ENCODE data around the gene FUCA2.
A peak's percentile ranks its signal among the peaks of the same experiment; 100 is the strongest.
"Not testable (repeated sequence)": the region's sequence is repeated elsewhere in the genome, so short reads cannot be mapped to it uniquely, and the experiment has no call there.

FUCA2 gene

DNA sequence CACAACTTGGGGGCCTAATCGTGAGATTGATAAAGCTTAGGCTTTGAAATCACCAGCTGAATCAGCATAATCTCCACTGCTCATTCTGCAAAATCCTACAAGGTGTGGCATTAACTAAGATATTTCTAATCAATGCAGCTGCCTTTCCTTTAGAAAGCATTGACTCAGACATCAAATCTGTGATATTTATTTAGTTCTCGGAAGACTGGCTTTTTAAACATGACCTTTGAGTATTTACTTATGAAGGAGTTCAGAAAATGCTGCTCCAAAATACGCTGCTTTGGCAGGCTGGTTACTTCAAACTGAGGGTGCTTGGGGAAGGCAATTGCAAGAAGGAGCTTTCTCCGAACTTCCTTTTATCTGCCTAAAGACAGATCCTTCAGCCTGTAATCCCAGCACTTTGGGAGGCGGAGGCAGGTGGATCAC lies 23.7 kb upstream of the FUCA2 start:
- no peak for DNase-seq

DNA sequence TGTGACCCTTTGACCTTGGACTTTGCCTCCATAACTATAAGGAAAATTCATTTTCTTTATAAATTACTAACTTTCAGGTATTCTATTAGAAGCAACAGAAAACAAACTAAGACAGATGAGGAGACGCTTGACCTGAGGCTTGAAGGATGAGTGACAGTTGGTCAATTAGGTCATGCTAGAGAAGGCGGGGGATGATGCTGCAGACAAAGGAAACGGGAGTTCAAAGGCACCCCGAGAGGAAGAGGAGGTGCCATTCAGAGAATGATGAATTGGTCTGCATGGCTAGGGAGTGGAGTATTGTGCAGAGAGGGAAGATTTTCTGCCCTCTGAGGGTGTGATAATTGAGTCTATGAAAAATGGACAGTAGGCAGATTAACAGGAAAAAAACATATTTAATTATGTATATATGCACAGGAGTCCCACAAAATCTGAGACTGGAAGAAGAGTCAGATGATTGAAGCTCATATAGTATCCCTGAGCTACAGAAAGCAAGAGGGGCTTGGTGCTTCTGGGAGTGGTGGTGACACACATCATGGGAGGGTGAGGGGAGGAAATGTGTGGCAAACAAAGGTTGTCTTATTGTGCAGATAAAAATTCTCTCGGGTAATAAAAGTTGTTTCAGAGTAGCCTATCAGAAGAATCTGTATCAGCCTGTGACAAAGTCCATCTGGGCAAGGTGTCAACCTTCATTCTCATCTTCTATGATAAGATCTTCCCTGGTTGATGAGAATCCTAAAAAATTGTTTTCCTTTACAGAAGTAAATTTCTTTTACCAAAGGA lies 20.4 kb upstream of the FUCA2 start:
- DNase-seq: no peak

DNA sequence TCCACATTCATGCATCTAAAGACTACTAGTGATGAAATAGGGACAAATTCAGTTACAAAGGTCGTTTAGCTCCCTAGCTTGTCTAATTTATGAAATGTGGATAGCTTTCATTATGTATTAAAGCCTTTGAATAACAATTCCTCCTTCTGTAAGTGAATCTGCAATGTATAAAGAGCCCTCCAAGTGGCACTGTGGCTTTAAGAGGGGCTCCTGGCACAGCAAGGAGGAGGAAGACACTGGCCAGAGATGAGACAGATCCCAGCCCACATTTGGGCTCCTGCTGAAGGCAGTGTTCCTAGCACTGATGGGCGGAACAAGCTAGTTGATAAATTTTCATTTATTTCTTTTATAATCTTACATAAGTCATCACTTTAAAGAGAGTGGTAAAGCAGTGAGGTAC lies 17.6 kb upstream of the FUCA2 start:
- DNase-seq: no peak

DNA sequence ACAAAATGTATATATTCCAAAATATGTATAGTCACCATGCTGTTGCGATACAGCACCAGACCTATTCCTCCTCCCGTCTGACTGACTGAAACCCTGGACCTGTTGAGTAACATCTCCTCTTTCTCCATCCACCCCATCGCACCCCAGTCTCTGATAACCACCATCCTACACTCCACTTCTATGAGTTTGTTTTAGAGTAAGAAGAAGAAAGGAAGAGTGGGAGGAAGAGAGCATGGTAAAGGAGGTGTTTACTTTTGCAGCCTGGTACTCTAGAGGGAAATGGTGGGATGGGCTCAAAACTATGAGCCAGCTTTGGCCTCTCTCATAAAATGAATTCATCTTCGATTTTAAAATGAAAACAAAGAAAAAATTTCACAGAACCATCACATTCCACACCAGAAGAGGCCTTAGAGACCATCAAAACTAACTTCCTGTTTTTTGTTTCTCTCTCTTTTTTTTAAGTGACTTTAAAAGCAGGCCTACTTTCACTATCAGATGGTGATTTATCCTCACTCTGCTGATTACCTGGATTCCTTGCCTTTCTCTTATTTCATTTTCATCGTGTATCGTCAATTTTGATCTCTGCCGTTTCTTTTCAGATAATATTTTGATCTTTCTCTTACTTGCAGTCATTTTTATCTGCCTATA lies 16.8 kb upstream of the FUCA2 start:
- peak in 1 of 2 donors; percentile 63 for DNase-seq

DNA sequence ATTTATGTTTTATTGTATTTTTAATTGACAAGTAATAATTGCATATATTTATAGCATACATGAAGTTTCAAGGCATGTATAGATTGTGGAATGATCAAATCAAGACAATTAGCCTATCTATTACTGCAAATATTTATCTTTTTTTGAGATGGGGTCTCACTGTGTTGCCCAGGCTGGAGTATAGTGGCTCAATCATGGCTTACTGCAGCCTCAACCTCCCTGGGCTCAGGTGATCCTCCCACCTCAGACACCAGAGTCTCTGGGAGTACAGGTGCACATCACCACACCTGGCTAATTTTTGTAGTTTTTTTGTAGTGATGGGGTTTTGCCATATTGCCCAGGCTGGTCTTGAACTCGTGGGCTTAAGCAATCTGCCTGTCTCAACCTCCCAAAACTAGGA lies 16.2 kb upstream of the FUCA2 start:
- no peak for DNase-seq

DNA sequence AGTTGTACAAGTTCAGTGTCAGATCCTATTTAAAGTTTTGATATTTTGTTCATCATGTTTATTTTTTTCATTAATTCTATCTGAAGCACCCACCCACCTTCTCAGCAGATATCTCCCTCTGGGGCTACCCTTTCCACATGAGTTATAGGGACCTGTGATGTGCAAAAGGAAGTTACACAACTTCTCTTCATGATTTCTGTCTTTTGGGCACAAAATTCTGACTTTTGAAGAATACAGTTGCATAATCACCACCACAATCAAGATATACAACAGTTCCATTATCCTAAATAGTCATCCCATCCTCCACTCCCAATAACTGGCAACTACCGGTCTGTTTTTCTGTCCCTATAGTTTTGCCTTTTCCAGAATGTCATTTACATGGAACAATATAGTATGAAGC lies 13.8 kb upstream of the FUCA2 start:
- DNase-seq: no peak

DNA sequence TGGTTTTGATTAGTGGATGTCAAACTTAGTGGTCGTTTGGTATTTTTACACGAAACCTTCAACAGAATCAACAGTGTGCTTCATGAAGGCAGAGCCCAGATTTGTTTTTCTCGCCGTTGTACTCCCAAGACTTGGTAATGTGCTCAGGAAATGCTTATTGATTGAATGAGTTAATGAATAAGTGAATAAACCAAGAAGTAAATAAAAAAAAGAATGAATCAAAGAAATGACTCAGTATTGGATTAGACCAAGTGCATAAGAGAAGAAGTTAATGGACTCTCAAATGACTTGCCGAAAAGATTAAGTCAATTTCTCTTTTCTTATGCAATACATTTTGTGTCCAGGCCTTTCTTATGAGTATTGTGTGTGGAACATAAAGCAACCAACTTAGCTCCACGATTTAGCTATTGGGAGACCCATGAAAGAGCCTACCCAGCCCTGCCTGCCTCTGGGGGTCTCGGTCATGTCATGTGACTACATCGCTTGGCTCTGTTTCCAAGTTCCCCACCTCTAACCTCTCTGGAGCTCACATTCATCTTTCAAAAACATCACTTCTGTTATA lies 10.6 kb upstream of the FUCA2 start:
- DNase-seq: no peak

DNA sequence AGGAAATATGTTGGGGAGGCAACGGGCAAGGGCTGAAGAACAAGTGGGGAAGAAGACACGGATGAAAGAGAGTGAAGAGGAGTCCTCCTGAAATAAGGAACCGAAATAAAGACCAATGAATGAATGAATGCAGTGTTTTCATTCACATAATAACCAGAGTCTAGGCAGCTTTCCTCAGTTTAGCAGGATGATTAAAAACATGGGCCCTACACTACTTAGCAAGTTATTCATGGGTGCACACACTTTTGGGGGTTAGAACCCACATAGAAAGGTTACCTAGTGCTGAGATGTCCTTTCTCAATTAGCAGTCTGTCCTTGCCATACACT lies 5.9 kb upstream of the FUCA2 start:
- DNase-seq: no peak

DNA sequence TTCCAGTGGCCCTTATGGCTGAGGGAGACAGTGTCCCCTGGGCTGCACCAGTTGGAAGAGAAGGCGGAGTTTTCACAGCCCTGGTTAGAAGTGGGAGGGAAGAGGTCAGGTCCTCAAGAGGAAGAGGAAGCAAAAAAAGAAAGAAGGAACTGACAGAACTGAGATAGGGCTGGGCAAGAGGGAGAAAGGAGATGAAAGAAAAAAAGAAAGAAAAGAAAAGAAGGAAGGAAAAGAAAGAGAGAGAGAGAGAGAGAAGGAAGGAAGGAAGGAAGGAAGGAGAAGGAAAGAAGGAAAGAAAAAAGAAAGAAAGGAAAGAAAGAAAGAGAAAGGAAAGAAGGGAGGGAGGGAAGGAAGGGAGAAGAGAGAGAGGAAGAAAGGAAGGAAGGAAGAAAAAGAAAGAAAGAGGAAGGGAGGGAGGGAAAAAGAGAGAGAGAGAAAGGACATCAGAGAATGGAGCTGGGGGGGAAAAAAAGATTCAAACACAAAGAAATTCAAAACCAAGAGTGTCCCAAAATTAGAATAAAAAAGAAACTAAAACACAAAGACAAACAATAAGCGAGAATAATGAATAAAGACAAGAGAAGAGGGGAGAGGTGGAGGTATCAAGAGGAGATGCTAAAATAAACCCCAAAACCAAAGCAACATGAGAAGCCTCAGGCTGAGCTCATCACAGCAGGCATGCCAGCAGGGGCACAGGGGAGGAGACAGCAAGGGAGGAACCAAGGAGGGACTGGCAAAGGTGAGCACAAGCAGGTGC lies 5.3 kb upstream of the FUCA2 start:
- DNase-seq: peak in 1 of 2 donors; percentile 25

DNA sequence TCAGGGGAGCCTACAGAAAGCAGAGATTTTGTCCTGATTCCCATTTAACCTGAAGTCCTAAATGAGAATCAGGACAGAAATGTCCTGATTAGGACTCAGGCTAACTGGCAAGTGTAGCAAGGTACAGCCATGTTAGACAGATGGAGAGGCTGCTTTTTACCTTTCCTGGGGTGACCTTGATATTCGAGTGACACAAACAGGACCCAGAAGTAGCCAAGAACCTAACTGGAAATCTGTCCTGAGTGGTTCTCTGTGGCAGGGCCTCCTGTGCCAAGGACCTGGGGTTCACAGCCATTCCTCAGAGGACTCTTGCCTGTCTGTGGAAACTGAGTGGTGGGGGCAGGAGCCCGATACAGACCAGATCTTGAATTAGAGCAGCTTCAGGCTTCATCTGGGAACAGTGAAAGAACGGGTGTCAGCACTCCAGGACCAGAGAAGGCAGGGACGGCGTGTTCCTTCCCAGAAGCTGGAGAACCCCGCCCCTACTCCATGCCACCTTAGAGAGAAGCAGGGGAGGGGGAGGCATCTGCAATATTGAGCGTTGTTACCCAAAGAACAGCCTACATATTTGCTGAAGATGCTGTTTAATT lies 4.3 kb upstream of the FUCA2 start:
- no peak for DNase-seq

DNA sequence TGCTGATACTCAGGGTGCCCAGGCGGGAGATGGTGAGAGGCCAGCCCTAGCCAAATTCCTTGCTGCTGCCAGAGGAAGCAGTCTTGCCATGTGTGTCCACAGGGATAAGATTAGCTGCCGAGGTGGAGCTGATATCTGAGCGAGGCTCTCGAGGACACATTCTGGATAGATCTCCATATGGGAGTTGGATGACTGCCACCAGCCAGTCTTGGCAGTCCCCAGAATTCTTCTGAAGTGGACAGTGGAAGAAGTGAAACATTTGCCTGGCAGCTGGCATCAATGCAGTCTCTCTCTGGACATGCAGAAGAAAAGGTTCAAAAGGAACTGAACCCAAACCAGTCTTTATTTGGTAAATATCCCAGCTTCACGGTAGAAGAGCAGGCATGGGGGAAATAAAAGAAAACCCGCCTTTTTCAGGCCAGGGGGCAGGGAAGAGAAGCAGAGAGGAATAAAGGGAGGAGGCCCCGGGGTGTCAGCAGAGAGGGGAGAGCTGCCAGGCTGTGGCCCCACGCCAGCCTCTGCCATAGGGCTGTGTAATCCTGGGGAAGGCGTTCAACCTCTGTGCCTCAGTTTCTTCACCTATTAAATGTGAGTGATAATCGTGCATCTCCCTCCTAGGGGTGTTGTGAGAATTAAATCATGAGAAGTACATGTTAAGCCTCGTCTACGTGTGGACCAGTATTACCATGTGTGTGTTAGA lies 3.7 kb upstream of the FUCA2 start:
- no peak for DNase-seq

DNA sequence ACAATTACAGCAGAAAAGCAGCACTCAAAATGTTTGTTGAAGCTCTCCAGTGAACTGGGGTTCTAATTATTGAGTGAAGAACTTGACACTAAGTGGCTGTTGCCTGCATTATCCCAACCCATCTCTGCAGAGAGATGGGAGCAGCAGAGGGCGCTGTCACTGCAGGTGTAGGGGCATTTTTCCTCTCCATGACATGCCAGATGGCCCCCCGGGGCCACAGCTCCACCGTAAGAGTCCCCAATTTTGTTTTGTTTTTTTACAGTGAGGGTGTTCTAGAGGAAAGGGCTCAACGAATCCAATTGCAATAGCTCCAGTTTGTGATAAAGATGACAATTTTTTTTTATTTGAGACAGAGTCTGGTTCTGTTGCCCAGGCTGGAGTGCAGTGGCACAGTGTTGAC lies 1.9 kb upstream of the FUCA2 start:
- no peak for DNase-seq

DNA sequence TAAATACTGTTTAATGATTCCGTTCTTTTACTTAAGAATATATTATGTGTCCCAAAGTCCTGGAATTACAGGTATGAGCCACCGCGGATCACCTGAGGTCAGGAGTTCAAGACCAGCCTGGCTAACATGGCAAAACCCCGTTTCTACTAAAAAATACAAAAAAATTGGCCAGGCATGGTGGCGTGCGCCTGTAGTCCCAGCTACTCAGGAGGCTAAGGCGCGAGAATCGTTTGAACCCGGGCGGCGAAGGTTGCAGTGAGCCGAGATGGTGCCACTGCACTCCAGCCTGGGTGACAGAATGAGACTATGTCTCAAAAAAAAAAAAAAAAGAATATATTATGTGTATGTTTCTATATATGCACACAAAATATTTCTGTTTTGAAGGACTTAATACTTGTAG lies 1.2 kb downstream of the FUCA2 start:
- DNase-seq: not testable (repeated sequence)

DNA sequence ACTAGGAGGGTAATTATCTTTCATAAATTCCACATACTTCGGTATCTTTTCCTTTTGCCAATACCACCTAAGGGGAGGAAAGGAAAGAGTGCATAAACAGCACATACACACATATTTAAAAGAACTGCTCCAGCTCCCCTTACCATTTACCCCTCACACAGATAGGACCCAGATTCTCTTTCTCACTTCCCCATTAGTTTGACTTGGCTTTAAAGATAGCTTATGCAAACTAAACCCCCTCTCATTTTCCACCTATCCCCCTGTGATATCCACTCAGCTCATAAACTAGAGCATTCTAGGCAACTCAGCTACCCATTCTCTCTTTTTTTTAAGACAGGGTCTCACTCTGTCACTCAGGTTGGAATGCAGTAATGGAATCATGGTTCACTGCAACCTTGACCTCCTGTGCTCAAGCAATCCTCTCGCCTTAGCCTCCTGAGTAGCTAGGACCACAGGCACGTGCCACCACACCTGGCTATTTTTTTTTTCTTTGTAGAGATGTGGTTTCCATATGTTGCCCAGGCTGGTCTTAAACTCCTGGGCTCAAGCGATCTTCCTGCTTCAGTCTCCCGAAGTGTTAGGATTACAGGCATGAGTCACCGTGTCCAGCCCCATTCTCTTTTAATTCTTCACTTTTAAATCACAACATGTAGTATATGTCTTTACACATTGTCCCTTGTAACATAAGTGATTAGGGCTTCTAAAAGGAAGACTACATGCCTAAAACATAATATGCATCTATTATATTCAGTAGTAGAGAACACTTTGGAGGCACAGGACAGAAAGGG lies 4.0 kb downstream of the FUCA2 start:
- DNase-seq: no peak

DNA sequence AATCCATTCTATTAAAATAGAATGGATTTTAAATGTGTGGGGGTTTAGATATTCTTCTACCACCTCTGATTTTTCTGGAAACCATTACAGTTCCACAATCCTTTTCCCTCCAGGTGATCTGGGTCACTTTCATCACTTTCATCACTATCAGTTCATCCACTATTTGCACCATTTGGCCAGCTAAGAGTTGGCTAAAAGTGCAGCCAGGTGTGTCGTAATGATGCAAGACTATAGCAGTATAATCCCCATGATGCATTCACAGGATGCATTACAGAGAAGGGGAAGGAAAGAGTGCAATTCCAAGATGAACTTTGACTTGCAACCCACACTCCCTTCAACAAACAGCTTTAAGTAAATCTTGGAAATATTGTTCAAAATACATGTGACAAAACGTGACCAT lies 4.9 kb downstream of the FUCA2 start:
- DNase-seq: no peak

DNA sequence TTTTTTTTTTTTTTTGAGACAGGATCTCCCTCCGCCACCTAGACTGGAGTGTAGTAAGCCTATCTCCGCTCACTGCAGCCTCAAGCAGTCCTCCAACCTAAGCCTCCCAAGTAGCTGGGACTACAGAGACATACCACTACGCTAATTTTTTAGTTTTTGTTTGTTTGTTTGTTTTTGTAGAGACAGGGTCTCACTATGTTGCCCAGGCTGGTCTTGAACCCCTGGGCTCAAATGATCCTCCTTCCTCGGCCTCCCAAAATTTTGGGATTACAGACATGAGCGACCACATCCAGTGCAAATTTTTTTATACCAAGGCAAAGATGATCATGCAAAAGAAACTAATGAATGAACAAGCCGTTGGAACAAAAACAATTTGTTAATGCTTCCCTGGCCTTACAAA lies 5.3 kb downstream of the FUCA2 start:
- DNase-seq: no peak

DNA sequence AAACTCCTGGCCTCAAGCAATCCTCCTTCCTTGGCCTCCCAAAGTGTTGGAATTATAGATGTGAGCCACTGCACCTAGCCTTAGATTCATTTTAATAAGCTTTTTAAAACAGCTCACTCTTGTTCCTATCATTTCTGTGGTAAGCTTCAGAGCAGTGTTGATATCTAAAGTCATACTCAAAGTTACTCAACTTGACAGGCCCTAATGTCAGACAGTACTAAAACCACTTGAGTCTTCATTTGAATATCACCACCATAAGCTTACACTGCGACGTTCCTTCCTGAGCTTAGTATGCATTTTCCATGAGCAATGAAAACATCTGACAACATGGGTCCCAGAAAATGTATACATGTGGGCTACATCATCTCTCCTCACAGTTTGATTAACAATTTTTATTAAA lies 6.0 kb downstream of the FUCA2 start:
- no peak for DNase-seq

DNA sequence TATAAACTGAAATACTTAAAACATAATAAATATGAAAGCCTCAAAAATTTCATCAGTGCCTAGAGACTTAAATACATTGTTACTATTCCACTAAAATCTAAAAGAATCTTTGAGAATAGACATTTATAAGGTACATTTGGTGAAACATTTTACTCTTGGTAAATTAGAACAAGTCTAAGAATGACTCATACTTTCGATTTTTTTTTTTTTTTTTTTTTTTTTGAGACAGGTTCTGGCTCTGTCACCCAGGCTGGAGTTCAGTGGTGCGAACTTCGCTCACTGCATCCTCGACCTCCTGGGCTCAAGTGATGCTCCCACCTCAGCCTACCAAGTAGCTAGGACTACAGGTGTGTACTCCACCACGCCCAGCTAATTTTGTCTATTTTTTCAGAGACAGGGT lies 6.4 kb downstream of the FUCA2 start:
- no peak for DNase-seq

DNA sequence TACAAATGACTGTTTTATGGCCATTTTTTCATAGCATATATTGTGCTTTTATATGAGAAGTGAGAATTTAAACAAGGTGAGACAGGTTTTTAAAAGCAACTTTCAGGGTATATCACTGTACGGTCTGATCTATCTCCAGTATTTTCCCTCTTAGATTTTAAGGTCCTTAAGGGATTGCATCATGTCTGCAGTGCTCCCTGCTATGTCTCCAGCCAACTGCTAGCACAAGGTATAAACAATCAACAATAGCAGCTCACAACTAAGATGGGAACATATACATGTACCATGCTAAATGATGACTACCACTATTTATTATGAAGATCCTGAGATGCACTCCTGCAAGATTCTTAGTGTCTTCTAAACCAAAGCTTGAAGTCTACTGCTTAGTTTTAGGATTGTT lies 7.2 kb downstream of the FUCA2 start:
- DNase-seq: no peak

DNA sequence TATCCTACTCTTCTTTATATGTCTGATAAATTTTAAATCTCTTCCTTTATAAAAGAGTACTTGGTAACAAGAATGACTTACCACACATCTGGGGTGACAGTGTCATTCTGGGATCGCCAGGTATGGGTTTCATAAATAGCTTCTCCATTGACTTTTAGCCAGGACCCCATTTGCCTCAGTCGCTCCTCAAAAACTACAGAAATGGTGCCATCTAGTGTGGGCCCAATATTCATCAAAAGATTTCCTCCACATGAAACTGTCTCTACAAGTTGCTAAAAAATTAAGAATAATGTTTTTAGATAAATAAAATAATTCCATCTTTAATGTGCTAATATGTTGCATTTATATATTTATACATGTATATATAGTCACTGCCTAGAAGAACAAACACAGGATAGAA lies 9.7 kb downstream of the FUCA2 start:
- DNase-seq: no peak

DNA sequence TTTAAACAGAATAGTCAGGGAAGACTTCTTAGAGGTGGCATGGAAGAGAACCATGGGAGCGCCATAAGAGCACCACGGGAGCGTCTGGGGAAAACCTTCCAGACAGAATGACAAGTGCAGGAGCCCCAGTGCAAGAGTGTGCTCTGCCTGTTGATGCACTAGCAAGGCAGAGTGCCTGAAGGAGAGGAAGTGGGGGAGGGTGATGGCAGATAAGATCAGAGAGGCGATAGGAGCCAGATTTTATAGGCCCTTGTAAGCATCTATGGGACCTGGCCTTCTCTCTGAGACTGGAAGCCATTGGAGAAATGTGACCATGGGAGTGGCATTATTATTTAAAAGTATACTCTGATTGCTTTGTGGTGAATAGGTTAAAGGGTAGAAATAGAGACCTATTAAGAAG lies 13.1 kb downstream of the FUCA2 start:
- DNase-seq: no peak

DNA sequence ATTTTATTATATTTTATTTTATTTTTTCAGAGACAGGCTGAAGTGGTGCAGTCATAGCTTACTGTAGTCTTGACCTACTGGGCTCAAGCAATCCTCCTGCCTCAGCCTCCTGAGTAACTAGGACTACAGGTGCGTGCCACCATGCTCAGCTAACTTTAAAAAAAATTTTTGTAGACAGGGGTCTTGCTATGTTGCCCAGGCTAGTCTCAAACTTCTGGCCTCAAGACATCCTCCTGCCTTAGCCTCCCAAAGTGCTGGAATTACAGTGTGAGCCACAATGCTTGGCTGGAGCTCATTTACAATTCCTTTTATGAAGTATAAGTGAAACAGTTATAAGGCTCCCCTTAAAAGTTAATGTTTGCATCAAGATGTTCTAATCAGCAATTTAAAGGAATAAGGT lies 14.5 kb downstream of the FUCA2 start:
- DNase-seq: no peak

Measured in bone marrow (tissue), 2 donors.